HepG2 (cell line): ENCODE results near the gene ADCY7. TPM values are rescaled to one million over a fixed set of nuclear protein-coding genes. Genes with fewer than 3 reads are reported as not detected.

ENCODE experiments used
- AKAP8 ChIP-seq: sonication (generic); formaldehyde crosslinking; IDR thresholded peaks from 2 replicates; pipeline ENCODE4 v1.5.1; 2020; ENCODE audit warnings: mild to moderate bottlenecking, missing genetic modification reagents
- ATF1 ChIP-seq: IDR thresholded peaks from 2 replicates; pipeline ENCODE4 v1.6.1; 2016; ENCODE audit warnings: mild to moderate bottlenecking, control low read depth
- BRD4 ChIP-seq: sonication (generic); formaldehyde crosslinking; IDR thresholded peaks from 2 replicates; pipeline ENCODE4 v1.4.0; 2020; ENCODE audit warnings: missing genetic modification reagents
- IKZF4 ChIP-seq: sonication (generic); formaldehyde crosslinking; IDR thresholded peaks from 2 replicates; pipeline ENCODE4 v1.5.1; 2020; ENCODE audit warnings: borderline replicate concordance, mild to moderate bottlenecking, low read depth, missing genetic modification reagents; ENCODE audit errors: not compliant biosample characterization
- KLF12 ChIP-seq: sonication (generic); formaldehyde crosslinking; IDR thresholded peaks from 2 replicates; pipeline ENCODE4 v1.4.0; 2020; ENCODE audit warnings: missing genetic modification reagents, borderline replicate concordance
- MTERF4 ChIP-seq: sonication (generic); formaldehyde crosslinking; IDR thresholded peaks from 2 replicates; pipeline ENCODE4 v1.8.0; 2023; ENCODE audit warnings: mild to moderate bottlenecking, missing genetic modification reagents
- RBM39 ChIP-seq: fragments of 200-400 bp; formaldehyde crosslinking; IDR thresholded peaks from one replicate; pipeline ENCODE4 v1.6.1; 2018; ENCODE audit warnings: antibody characterized with exemption, mild to moderate bottlenecking, low read depth, low read length; ENCODE audit not compliant: poor library complexity, severe bottlenecking
- REL ChIP-seq: sonication (generic); formaldehyde crosslinking; conservative IDR thresholded peaks from 2 replicates; pipeline ENCODE4 v1.8.0; 2022; ENCODE audit warnings: mild to moderate bottlenecking, missing genetic modification reagents, moderate library complexity
- SNAPC5 ChIP-seq: sonication (generic); formaldehyde crosslinking; IDR thresholded peaks from 2 replicates; pipeline ENCODE4 v1.8.1; 2023; ENCODE audit warnings: mild to moderate bottlenecking, missing genetic modification reagents, borderline replicate concordance
- UBTF ChIP-seq: sonication (generic); formaldehyde crosslinking; IDR thresholded peaks from 2 replicates; pipeline ENCODE4 v1.4.0; 2020; ENCODE audit warnings: mild to moderate bottlenecking, missing genetic modification reagents
- ZBTB20 ChIP-seq: sonication (generic); formaldehyde crosslinking; IDR thresholded peaks from 2 replicates; pipeline ENCODE4 v1.8.1; 2023; ENCODE audit warnings: missing genetic modification reagents, low read depth, mild to moderate bottlenecking, borderline replicate concordance
- ZBTB33 ChIP-seq: sonication (generic); formaldehyde crosslinking; IDR thresholded peaks from 2 replicates; pipeline ENCODE4 v1.4.0; 2020; ENCODE audit warnings: missing genetic modification reagents
- ZNF136 ChIP-seq: sonication (generic); formaldehyde crosslinking; IDR thresholded peaks from 2 replicates; pipeline ENCODE4 v1.8.1; 2022; ENCODE audit warnings: low read depth, mild to moderate bottlenecking, moderate library complexity, missing genetic modification reagents
- ZNF280D ChIP-seq: sonication (generic); formaldehyde crosslinking; IDR thresholded peaks from 2 replicates; pipeline ENCODE4 v1.5.1; 2020; ENCODE audit warnings: mild to moderate bottlenecking, missing genetic modification reagents
- ZNF3 ChIP-seq: IDR thresholded peaks from 2 replicates; pipeline ENCODE4 v1.7.0; 2017; ENCODE audit warnings: inconsistent platforms
- ZNF563 ChIP-seq: sonication (generic); formaldehyde crosslinking; IDR thresholded peaks from 2 replicates; pipeline ENCODE4 v1.8.0; 2022; ENCODE audit warnings: mild to moderate bottlenecking, moderate library complexity, missing genetic modification reagents
- polyA plus RNA-seq, 8 experiments: library from polyadenylated mRNA; depleted of rRNA in 3 of 8; stranded (reverse) in 7 of 8; unstranded in 1 of 8; fragments of >200 nt; fragmentation: Illumina TruSeq in 4 of 8; extraction: Trizol in 4 of 8; gene quantifications; 2 replicates each; pipeline versions ENCODE4 v1.2.1 to v1.2.3, GENCODE V29; 2011 to 2016; ENCODE audit warnings: low read depth in 4 of 8, missing spikeins in 1 of 8, mixed read lengths in 1 of 8; ENCODE audit not compliant: insufficient read depth in 1 of 8
- total RNA-seq, 5 experiments: library from RNA; depleted of rRNA; stranded (reverse); fragments of >200 nt; fragmentation: Illumina TruSeq; extraction: Trizol; gene quantifications; 2 replicates each; pipeline ENCODE4 v1.2.3, GENCODE V29; 2016; ENCODE audit warnings: low read depth in 1 of 5
- TF ChIP-seq, protein P1 (sequence below): sonication (generic); formaldehyde crosslinking; IDR thresholded peaks from 2 replicates; pipeline ENCODE4 v1.8.1; 2023; ENCODE audit warnings: mild to moderate bottlenecking, missing genetic modification reagents

Gene ADCY7
- total and polyA plus RNA-seq, 2 of the 13 experiments (the other 11 are each of a cell fraction or from before 2014, with no cell fraction given) = 2.2 to 4.3 TPM

- no peak for TF ChIP-seq ZNF280D (CRISPR knock-in tag)
- peak; percentile 78 for TF ChIP-seq ZBTB33
- TF ChIP-seq BRD4 (CRISPR knock-in tag) = no peak
- peak; percentile 51 for TF ChIP-seq RBM39
- 0 out of 2 replicates have a peak, but pooled peaks have one; percentile 4 for TF ChIP-seq ZNF563
- TF ChIP-seq MTERF4 = 0 out of 2 replicates have a peak, but pooled peaks have one; percentile 48
- TF ChIP-seq, protein P1, sequence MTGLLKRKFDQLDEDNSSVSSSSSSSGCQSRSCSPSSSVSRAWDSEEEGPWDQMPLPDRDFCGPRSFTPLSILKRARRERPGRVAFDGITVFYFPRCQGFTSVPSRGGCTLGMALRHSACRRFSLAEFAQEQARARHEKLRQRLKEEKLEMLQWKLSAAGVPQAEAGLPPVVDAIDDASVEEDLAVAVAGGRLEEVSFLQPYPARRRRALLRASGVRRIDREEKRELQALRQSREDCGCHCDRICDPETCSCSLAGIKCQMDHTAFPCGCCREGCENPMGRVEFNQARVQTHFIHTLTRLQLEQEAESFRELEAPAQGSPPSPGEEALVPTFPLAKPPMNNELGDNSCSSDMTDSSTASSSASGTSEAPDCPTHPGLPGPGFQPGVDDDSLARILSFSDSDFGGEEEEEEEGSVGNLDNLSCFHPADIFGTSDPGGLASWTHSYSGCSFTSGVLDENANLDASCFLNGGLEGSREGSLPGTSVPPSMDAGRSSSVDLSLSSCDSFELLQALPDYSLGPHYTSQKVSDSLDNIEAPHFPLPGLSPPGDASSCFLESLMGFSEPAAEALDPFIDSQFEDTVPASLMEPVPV (CRISPR knock-in tag) = no peak
- TF ChIP-seq ZNF136 (CRISPR knock-in tag) = peak; percentile 56; the same call in 1 of the 2 replicates
- no peak for TF ChIP-seq ATF1 (CRISPR knock-in tag)
- TF ChIP-seq IKZF4 (CRISPR knock-in tag) = peak; percentile 59
- no peak for TF ChIP-seq KLF12
- peak; percentile 48 for TF ChIP-seq UBTF (CRISPR knock-in tag)
- TF ChIP-seq SNAPC5 (CRISPR knock-in tag) = no peak
- TF ChIP-seq ZNF3 (CRISPR knock-in tag) = no peak
- 0 out of 2 replicates have a peak, but pooled peaks have one; percentile 25 for TF ChIP-seq AKAP8
- TF ChIP-seq REL (CRISPR knock-in tag) = no peak
- TF ChIP-seq ZBTB20 (CRISPR knock-in tag) = no peak
These were observed 37.5 kb downstream of the ADCY7 start (continued) for GRCh38 chr16:50303605-50304466.
